ENCODE data around the gene ITGAD.
"Not testable (repeated sequence)": the region's sequence is repeated elsewhere in the genome, so short reads cannot be mapped to it uniquely, and the experiment has no call there.

Gene ITGAD

GRCh38 chr16:31441956-31442355 is 48.8 kb downstream of the ITGAD start:
- Histone ChIP-seq H3K36me3 (ENCODE audit: insufficient read depth, low read length) (no peaks in the 10 kb centered on the region), H3K9me3 (ENCODE audit: insufficient read depth, low read length, severe bottlenecking) (no peaks in the 10 kb centered on the region), H3K27me3 (ENCODE audit: insufficient read depth, low read length, poor library complexity) (no peaks in the 10 kb centered on the region), H3K27ac (ENCODE audit: low read length) (no peak overlapping the region), H3K79me2 (ENCODE audit: insufficient read depth, low read length) (no peaks in the 10 kb centered on the region), H3K9ac (ENCODE audit: low read depth, low read length) (no peak overlapping the region), H3K4me1 (ENCODE audit: insufficient read depth, low read length) (peaks cover 12% of the 10 kb centered on the region), H2AFZ (ENCODE audit: low read depth, low read length) (no peak overlapping the region; the same call in 1 of the 2 replicates), H4K20me1 (ENCODE audit: insufficient read depth, low read length) (no peaks in the 10 kb centered on the region), H3K4me2 (ENCODE audit: insufficient read depth, low read length) (no peak overlapping the region), H3K4me3 (ENCODE audit: low read depth in 1 of 2, low read length in 2 of 2) (no peak overlapping the region)
- no peak for TF ChIP-seq EZH2 (IDR thresholded peaks at IDR 0.05; ENCODE audit: borderline replicate concordance, low read depth, low read length, severe bottlenecking)
- TF ChIP-seq, protein P1, sequence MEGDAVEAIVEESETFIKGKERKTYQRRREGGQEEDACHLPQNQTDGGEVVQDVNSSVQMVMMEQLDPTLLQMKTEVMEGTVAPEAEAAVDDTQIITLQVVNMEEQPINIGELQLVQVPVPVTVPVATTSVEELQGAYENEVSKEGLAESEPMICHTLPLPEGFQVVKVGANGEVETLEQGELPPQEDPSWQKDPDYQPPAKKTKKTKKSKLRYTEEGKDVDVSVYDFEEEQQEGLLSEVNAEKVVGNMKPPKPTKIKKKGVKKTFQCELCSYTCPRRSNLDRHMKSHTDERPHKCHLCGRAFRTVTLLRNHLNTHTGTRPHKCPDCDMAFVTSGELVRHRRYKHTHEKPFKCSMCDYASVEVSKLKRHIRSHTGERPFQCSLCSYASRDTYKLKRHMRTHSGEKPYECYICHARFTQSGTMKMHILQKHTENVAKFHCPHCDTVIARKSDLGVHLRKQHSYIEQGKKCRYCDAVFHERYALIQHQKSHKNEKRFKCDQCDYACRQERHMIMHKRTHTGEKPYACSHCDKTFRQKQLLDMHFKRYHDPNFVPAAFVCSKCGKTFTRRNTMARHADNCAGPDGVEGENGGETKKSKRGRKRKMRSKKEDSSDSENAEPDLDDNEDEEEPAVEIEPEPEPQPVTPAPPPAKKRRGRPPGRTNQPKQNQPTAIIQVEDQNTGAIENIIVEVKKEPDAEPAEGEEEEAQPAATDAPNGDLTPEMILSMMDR (IDR thresholded peaks at IDR 0.05; ENCODE audit: borderline replicate concordance, extremely low read depth, low read length, poor library complexity, severe bottlenecking) = no peak
- ATAC-seq (ENCODE audit: insufficient read depth, low read depth) (no peak), DNase-seq (no peak)

- H3K4me1 ChIP-seq (ENCODE audit: insufficient read depth, low read length) = peaks cover 12% of the 10 kb centered on the region
- H2AFZ ChIP-seq (ENCODE audit: low read depth, low read length); DNase-seq; H3K27me3 ChIP-seq (ENCODE audit: insufficient read depth, low read length, poor library complexity); H3K36me3 ChIP-seq (ENCODE audit: insufficient read depth, low read length); H3K4me2 ChIP-seq (ENCODE audit: insufficient read depth, low read length); H3K27ac ChIP-seq (ENCODE audit: low read length); H3K9ac ChIP-seq (ENCODE audit: low read depth, low read length); H3K4me3 ChIP-seq (ENCODE audit: low read depth in 1 of 2, low read length in 2 of 2); H4K20me1 ChIP-seq (ENCODE audit: insufficient read depth, low read length); ATAC-seq (ENCODE audit: insufficient read depth, low read depth); H3K79me2 ChIP-seq (ENCODE audit: insufficient read depth, low read length); H3K9me3 ChIP-seq (ENCODE audit: insufficient read depth, low read length, severe bottlenecking): not testable (repeated sequence)
These were observed 52.8 kb downstream of the ITGAD start for GRCh38 chr16:31445931-31446330.

- H3K27me3 ChIP-seq (ENCODE audit: insufficient read depth, low read length, poor library complexity) = no peaks in the 10 kb centered on the region
- H3K27ac ChIP-seq (ENCODE audit: low read length) = no peak overlapping the region
- H2AFZ ChIP-seq (ENCODE audit: low read depth, low read length) = no peak overlapping the region
- no peaks in the 10 kb centered on the region for H3K9me3 ChIP-seq (ENCODE audit: insufficient read depth, low read length, severe bottlenecking)
- DNase-seq = no peak
- H3K9ac ChIP-seq (ENCODE audit: low read depth, low read length) = no peak overlapping the region
- H3K36me3 ChIP-seq (ENCODE audit: insufficient read depth, low read length) = peaks cover 16% of the 10 kb centered on the region
- H4K20me1 ChIP-seq (ENCODE audit: insufficient read depth, low read length) = peaks cover 25% of the 10 kb centered on the region
- H3K4me1 ChIP-seq (ENCODE audit: insufficient read depth, low read length) = peaks cover 13% of the 10 kb centered on the region
- H3K4me2 ChIP-seq (ENCODE audit: insufficient read depth, low read length) = no peak overlapping the region
- no peak for ATAC-seq (ENCODE audit: insufficient read depth, low read depth)
- H3K79me2 ChIP-seq (ENCODE audit: insufficient read depth, low read length) = peaks cover 19% of the 10 kb centered on the region
- TF ChIP-seq EZH2 (IDR thresholded peaks at IDR 0.05; ENCODE audit: borderline replicate concordance, low read depth, low read length, severe bottlenecking) = no peak
- TF ChIP-seq, protein P1 (IDR thresholded peaks at IDR 0.05; ENCODE audit: borderline replicate concordance, extremely low read depth, low read length, poor library complexity, severe bottlenecking) = no peak
- H3K4me3 ChIP-seq (ENCODE audit: low read depth in 1 of 2, low read length in 2 of 2) = no peak overlapping the region
These were observed 58.1 kb downstream of the ITGAD start for GRCh38 chr16:31451201-31451600.

DNA sequence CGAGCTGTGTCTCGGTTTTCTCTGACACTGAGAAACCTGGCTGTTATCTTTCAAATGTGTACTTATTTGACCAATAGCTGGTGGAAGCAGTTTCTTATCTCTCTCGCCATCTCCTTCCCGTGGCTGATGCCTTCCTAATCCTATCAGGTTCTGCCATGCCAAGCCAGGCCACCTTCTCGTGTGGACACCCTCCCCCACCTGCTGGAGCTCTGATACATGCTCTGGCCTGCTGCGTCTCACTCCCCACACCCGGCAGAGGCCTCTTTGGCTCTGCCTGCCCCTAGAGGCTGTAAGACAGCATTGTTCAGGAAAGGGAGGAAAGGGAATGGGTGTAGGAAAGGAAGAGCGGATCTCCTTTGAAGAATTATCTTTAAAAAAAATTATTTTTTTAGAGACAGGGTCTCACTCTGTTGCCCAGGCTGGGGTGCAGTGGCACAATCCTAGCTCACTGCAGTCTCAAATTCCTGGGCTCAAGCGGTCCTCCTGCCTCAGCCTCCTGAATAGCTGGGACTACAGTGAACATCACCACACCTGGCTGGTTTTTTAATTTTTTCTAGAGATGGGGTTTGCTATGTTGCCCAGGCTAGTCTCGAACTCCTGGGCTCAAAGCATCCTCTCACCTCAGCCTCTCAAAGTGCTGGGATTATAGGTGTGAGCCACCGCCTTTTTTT is 58.7 kb downstream of the ITGAD start:
- DNase-seq (no peak), ATAC-seq (ENCODE audit: insufficient read depth, low read depth) (peak; percentile 61)
- H3K9ac ChIP-seq (ENCODE audit: low read depth, low read length) = no peak overlapping the region
- no peak overlapping the region for H3K4me2 ChIP-seq (ENCODE audit: insufficient read depth, low read length)
- peaks cover 18% of the 10 kb centered on the region for H3K36me3 ChIP-seq (ENCODE audit: insufficient read depth, low read length)
- no peak overlapping the region for H2AFZ ChIP-seq (ENCODE audit: low read depth, low read length)
- no peaks in the 10 kb centered on the region for H3K27me3 ChIP-seq (ENCODE audit: insufficient read depth, low read length, poor library complexity)
- H3K9me3 ChIP-seq (ENCODE audit: insufficient read depth, low read length, severe bottlenecking) = no peaks in the 10 kb centered on the region
- H3K4me3 ChIP-seq (ENCODE audit: low read depth in 1 of 2, low read length in 2 of 2) = no peak overlapping the region
- peaks cover 19% of the 10 kb centered on the region for H3K4me1 ChIP-seq (ENCODE audit: insufficient read depth, low read length)
- peaks cover 29% of the 10 kb centered on the region for H4K20me1 ChIP-seq (ENCODE audit: insufficient read depth, low read length)
- H3K27ac ChIP-seq (ENCODE audit: low read length) = no peak overlapping the region
- peaks cover 24% of the 10 kb centered on the region for H3K79me2 ChIP-seq (ENCODE audit: insufficient read depth, low read length)
- TF ChIP-seq EZH2 (IDR thresholded peaks at IDR 0.05; ENCODE audit: borderline replicate concordance, low read depth, low read length, severe bottlenecking) = no peak
- TF ChIP-seq, protein P1 (IDR thresholded peaks at IDR 0.05; ENCODE audit: borderline replicate concordance, extremely low read depth, low read length, poor library complexity, severe bottlenecking) = peak; percentile 42
